GM12864 (cell line): ENCODE measurements around the gene TLE5.
"Not testable (repeated sequence)": the region's sequence is repeated elsewhere in the genome, so short reads cannot be mapped to it uniquely, and the experiment has no call there.

ENCODE experiments used
- DNase-seq: peaks from one replicate; pipeline ENCODE4 v3.0.0-alpha.2; 2011; ENCODE audit warnings: low read depth
- H3K4me3 ChIP-seq: 2 replicates; pipeline ENCODE4 v1.5.1; 2011; ENCODE audit warnings: mild to moderate bottlenecking, low read depth, low read length, control low read depth
- TF ChIP-seq, protein P1 (sequence below): IDR thresholded peaks from 2 replicates; pipeline ENCODE4 v1.5.1; 2011; ENCODE audit warnings: low read depth, mild to moderate bottlenecking, moderate library complexity, low read length, control low read depth, inconsistent platforms; ENCODE audit errors: missing control alignments

The TLE5 gene

DNA sequence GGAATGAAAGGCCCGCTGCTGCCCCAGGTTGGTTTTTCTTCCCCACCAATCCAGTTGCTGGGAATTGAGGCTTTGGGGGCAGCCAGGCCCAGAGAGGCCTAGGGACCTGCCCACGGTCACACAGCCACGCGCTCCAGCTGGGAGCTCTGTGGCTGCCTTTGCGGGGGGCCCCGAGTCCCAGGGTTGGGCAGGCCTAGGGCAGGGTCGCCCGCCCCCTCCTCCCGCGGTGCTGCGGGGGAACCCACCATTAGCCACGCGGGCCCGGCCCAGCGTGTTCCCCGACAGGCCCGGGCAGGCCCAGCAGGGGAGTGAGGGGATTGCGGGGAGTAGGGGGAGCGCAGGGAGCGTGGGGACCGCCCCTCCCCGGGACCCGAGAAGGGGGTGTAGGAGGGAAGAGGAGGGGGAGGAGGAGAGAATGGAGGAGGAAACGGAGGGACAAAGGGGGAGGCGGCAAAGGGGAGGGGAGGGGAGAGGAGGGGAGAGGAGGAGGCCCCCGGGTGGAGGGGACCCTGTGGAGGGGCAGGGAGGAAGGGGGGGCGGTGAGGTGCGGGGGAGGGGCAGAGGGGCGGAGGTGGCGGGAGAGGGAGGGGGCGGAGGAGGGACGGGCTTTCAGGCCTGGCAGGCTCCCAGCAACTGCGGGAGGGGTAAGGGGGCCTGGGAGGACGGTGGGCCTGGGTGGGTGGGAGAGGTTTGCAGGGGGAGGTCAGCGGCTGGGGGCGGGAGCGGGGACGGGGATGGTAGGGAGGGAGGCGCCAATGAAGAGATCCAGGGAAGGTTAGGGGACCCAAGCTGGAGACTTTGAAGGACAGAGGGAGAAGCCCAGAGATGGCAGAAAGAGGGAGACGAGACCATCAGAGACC is 20.3 kb downstream of the TLE5 start:
- no peak for DNase-seq
- no peak overlapping the region for H3K4me3 ChIP-seq
- TF ChIP-seq, protein P1, sequence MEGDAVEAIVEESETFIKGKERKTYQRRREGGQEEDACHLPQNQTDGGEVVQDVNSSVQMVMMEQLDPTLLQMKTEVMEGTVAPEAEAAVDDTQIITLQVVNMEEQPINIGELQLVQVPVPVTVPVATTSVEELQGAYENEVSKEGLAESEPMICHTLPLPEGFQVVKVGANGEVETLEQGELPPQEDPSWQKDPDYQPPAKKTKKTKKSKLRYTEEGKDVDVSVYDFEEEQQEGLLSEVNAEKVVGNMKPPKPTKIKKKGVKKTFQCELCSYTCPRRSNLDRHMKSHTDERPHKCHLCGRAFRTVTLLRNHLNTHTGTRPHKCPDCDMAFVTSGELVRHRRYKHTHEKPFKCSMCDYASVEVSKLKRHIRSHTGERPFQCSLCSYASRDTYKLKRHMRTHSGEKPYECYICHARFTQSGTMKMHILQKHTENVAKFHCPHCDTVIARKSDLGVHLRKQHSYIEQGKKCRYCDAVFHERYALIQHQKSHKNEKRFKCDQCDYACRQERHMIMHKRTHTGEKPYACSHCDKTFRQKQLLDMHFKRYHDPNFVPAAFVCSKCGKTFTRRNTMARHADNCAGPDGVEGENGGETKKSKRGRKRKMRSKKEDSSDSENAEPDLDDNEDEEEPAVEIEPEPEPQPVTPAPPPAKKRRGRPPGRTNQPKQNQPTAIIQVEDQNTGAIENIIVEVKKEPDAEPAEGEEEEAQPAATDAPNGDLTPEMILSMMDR: no peak

DNA sequence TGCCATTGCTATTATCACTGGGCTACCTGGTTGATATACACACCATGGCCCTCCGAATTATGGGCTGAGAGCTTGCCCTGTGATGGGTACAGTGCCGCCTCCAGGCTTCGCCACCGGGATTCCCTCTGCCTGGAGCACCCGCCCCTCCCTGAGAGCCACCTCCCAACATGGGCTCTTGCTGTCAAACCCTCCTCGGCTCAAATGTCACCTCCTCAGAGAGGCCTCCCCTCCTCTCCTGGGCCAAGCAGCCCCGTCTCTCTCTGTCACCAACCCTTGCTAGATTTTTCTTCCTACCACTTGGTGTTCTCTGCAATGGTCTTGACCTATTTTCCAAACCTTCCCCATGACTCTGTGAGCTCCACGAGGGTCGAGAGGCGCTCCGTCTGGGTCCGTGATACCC is 21.0 kb downstream of the TLE5 start:
- no peak for DNase-seq
- H3K4me3 ChIP-seq: no peak overlapping the region
- TF ChIP-seq, protein P1: no peak

DNA sequence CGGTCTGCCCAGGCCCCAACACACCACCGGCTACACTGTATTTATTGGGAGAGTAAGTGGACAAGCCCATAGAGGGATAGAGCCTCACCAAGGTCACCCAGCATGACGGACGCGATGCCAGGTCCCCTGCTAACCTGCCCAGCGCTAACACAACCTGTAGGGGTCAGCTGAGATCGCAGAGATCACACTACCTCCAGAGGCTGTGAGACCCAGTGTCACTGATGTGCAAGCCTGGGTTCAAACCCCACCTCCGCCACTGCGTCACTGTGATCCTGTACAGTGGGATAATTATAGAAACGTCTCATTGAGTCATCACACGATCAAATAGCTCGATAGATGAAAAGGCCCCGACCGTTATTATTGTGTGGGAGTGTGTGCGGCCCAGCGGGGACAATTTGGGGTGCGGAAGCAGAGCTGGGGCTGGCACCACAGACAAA is 22.6 kb downstream of the TLE5 start:
- H3K4me3 ChIP-seq: no peak overlapping the region
- DNase-seq: peak; percentile 21
- TF ChIP-seq, protein P1: peak; percentile 41

GRCh38 chr19:3039125-3039524 is 23.2 kb downstream of the TLE5 start:
- TF ChIP-seq, protein P1: no peak
- no peak overlapping the region for H3K4me3 ChIP-seq
- no peak for DNase-seq

DNA sequence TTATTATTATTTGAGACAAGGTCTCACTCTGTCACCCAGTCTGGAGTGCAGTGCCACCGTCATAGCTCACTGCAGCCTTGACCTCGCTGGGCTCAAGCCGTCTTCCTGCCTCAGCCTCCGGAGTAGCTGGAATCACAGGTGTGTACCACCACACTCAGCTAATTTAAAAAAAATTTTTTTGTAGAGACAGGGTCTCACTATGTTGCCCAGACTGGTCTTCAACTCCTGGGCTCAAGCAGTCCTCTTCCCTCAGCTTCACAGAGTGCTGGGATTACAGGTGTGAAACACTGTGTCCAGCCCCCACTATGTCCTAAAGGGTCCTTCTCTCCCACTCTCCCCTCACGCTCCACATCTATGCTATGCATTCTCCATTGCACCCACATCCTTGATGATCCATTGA is 24.1 kb downstream of the TLE5 start:
- DNase-seq: no peak
- TF ChIP-seq, protein P1: no peak
- H3K4me3 ChIP-seq: no peak overlapping the region

GRCh38 chr19:3036977-3037544 is 25.2 kb downstream of the TLE5 start:
- not testable (repeated sequence) for H3K4me3 ChIP-seq, DNase-seq

GRCh38 chr19:3036119-3036976 is 25.9 kb downstream of the TLE5 start:
- TF ChIP-seq, protein P1: no peak
- DNase-seq: peak; percentile 41
- H3K4me3 ChIP-seq: peak overlapping the region; percentile 73
